Right lobe of liver (tissue), 6 donors: ENCODE data around the gene RGS2. TPM values are rescaled to one million over a fixed set of nuclear protein-coding genes. Genes with fewer than 3 reads are reported as not detected.

Source experiments
- ATAC-seq, 4 donors: fragments of 200-7000 bp; cut with Tn5 transposase; one replicate each; pipeline ENCODE4 v1.9.1; 2020; ENCODE audit warnings: mild to moderate bottlenecking in 4 of 4, moderate library complexity in 4 of 4
- DNase-seq, 3 donors: peaks; one replicate each; pipeline ENCODE4 v3.0.0-alpha.2; 2020
- H3K27ac ChIP-seq, 3 donors: fragments of 200-600 bp; one replicate each; pipeline ENCODE4 v1.8.0; 2022
- H3K27me3 ChIP-seq, 2 donors: fragments of 200-600 bp; one replicate each; pipeline ENCODE4 v1.8.0; 2022
- H3K36me3 ChIP-seq, 4 donors: fragments of 200-600 bp; sonication (generic) in 1 of 4; one replicate each; pipeline versions ENCODE4 v1.5.1 to v1.8.0; 2017 to 2022; ENCODE audit warnings: control low read depth in 1 of 4
- H3K4me1 ChIP-seq, 4 donors: fragments of 200-600 bp; sonication (generic) in 1 of 4; one replicate each; pipeline versions ENCODE4 v1.5.1 to v1.8.0; 2017 to 2022; ENCODE audit warnings: control low read depth in 1 of 4
- H3K4me3 ChIP-seq, 3 donors: fragments of 200-600 bp; one replicate each; pipeline ENCODE4 v1.8.0; 2022
- H3K9me3 ChIP-seq, 4 donors: fragments of 200-600 bp; sonication (generic) in 1 of 4; one replicate each; pipeline versions ENCODE4 v1.5.1 to v1.8.0; 2017 to 2022; ENCODE audit warnings: control low read depth in 1 of 4
- POLR2A ChIP-seq: fragments of 450-650 bp; IDR thresholded peaks from one replicate; pipeline ENCODE4 v1.6.1; 2017; ENCODE audit warnings: antibody characterized with exemption, mild to moderate bottlenecking
- WGBS: methylation state at CpG from one replicate; pipeline ENCODE4 v1.1.6; 2018; ENCODE audit warnings: low coverage, low lambda C conversion rate; ENCODE audit not compliant: insufficient coverage; ENCODE audit errors: missing lambda C conversion rate; 5-methylcytosine and 5-hydroxymethylcytosine counted together
- intact Hi-C, 2 donors: fragments of 100-400 bp; cut with DNase I; formaldehyde crosslinking; loops; one replicate each; pipeline versions ENCODE4 v1.11.2 to v1.14.1; 2022
- total RNA-seq, 6 experiments: library from RNA; depleted of rRNA in 2 of 6; stranded (reverse); fragments of >200 nt in 2 of 6; fragmentation: NEBNext Ultra II Directional in 3 of 6; extraction: Animal tissue kit (Norgen Biotek cat#: 25700) in 3 of 6; gene quantifications; one replicate each; pipeline versions ENCODE4 v1.1.0 to v1.2.4, GENCODE V29; 2016 to 2023
- TF ChIP-seq, protein P1 (sequence below), 4 donors: fragments of 200-600 bp in 3 of 4; fragments of 450-650 bp in 1 of 4; IDR thresholded peaks; one replicate each; pipeline versions ENCODE4 v1.5.1 to v1.8.0; 2016 to 2022; ENCODE audit warnings: antibody characterized with exemption in 4 of 4, mild to moderate bottlenecking in 2 of 4
- donor health status: DM: no; HTN: yes; CAD: no.
- donor health status: DM: no; HTN: no; CAD: no.
- donor health status: DM: no; HTN: no; CAD: no.
- donor health status: DM: no; HTN: yes; CAD: no.
- donor health status: DM: no; HTN: yes; CAD: no.

Gene RGS2
- total RNA-seq, 6 experiments from 2014 or later, result 2.5 to 10.9 (median 5.2) TPM

GRCh38 chr1:192858456-192858855 lies 49.6 kb downstream of the RGS2 start:
- Histone ChIP-seq H3K36me3 (no peaks in the 10 kb centered on the region), H3K4me1 (no peaks in the 10 kb centered on the region), H3K4me3 (no peak overlapping the region), H3K27me3 (no peaks in the 10 kb centered on the region), H3K9me3 (no peaks in the 10 kb centered on the region), H3K27ac (no peak overlapping the region)
- intact Hi-C loops, result no loop called here
- no peak for ATAC-seq
- no peak for DNase-seq
- TF ChIP-seq, protein P1, sequence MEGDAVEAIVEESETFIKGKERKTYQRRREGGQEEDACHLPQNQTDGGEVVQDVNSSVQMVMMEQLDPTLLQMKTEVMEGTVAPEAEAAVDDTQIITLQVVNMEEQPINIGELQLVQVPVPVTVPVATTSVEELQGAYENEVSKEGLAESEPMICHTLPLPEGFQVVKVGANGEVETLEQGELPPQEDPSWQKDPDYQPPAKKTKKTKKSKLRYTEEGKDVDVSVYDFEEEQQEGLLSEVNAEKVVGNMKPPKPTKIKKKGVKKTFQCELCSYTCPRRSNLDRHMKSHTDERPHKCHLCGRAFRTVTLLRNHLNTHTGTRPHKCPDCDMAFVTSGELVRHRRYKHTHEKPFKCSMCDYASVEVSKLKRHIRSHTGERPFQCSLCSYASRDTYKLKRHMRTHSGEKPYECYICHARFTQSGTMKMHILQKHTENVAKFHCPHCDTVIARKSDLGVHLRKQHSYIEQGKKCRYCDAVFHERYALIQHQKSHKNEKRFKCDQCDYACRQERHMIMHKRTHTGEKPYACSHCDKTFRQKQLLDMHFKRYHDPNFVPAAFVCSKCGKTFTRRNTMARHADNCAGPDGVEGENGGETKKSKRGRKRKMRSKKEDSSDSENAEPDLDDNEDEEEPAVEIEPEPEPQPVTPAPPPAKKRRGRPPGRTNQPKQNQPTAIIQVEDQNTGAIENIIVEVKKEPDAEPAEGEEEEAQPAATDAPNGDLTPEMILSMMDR (IDR thresholded peaks at IDR 0.05), result no peak
- TF ChIP-seq POLR2A, result no peak
- 53% methylated on average over 1 of the region's 1 CpG for WGBS

- H3K4me1 ChIP-seq, result no peaks in the 10 kb centered on the region
- ATAC-seq, result no peak
Measured at GRCh38 chr1:192859808-192860207, 51.0 kb downstream of the RGS2 start.

DNA sequence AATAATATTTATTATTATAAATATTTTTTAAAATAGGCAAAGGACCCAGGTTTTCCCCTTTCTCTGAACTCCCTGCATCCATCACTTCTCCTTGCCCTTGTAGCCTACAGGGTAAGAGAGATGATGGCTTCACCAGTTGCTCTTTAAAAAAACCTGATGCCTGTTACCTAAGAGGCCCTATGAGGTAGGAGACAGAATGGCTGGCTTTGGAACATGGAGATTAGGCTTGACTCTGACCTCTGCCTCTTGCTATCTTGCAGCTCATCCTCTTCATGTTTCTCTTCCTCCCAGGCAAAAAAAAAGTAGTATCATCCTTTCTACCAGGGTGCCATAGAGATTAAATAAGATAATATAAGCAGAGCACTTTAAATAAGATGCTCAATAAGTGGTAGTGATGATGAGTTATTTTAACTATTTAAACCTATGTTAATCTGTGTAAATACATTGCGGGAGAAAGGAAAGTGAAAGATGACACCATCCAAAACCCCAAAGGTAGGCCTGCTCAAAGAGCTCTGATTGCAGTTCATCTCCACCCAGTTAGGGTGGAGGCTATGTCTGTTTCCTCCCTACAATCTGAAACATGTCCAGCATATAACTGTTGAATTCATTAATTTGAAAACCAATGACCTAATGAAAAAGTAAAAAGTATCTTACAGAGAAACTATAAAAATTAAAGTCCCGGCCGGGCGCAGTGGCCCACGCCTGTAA lies 51.8 kb downstream of the RGS2 start:
- no peak for DNase-seq
- no peaks in the 10 kb centered on the region for H3K9me3 ChIP-seq
- intact Hi-C loops, result no loop called here
- no peak for TF ChIP-seq POLR2A
- TF ChIP-seq, protein P1 (IDR thresholded peaks at IDR 0.05), result no peak
- no peak overlapping the region for H3K27ac ChIP-seq
- no peaks in the 10 kb centered on the region for H3K27me3 ChIP-seq
- ATAC-seq, result no peak
- no peak overlapping the region for H3K4me3 ChIP-seq
- no peaks in the 10 kb centered on the region for H3K36me3 ChIP-seq
- no peaks in the 10 kb centered on the region for H3K4me1 ChIP-seq
- 76% methylated on average over 5 of the region's 5 CpGs for WGBS

More at GRCh38 chr1:192859808-192860207, 51.0 kb downstream of the RGS2 start:
- H3K4me3 ChIP-seq, result no peak overlapping the region
- TF ChIP-seq POLR2A, result no peak
- H3K27ac ChIP-seq, result no peak overlapping the region
- H3K36me3 ChIP-seq, result no peaks in the 10 kb centered on the region
- H3K9me3 ChIP-seq, result no peaks in the 10 kb centered on the region
- DNase-seq, result no peak
- H3K27me3 ChIP-seq, result no peaks in the 10 kb centered on the region
- intact Hi-C loops, result no loop called here

DNA sequence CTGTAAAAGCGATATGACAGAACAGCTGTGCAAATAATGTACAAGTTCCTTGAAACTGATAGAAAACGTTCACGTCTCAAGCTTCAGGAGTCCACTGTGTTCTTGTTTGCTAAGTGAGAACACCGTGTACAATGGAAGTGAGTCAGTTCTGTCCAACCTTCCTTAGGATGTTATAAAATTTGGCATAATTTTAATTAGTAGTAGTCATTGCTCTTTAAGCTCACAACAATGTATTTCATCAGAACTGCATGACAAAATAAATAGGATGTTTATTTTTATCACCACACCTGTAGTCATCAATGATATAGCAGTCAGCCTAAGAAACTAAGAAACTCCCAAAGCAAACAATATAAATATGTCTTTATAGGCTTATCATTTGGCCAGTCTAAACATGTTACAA lies 53.0 kb downstream of the RGS2 start:
- H3K4me3 ChIP-seq, result no peak overlapping the region
- no peaks in the 10 kb centered on the region for H3K9me3 ChIP-seq
- no peak for ATAC-seq
- H3K4me1 ChIP-seq, result no peaks in the 10 kb centered on the region
- H3K27ac ChIP-seq, result no peak overlapping the region
- no peaks in the 10 kb centered on the region for H3K27me3 ChIP-seq
- 62% methylated on average over 4 of the region's 4 CpGs for WGBS
- intact Hi-C loops, result no loop called here
- DNase-seq, result no peak
- no peak for TF ChIP-seq POLR2A
- TF ChIP-seq, protein P1 (IDR thresholded peaks at IDR 0.05), result no peak
- no peaks in the 10 kb centered on the region for H3K36me3 ChIP-seq

Other genes with a start within 250 kb of the RGS2 start
- 10 to 100 TPM in 3 of 6 experiments, 1 to 10 TPM in 3; 2.6 to 29.8 (median 9.5) TPM for gene RGS1, start 233.3 kb upstream of the RGS2 start, total RNA-seq
- gene RGS13, start 172.9 kb upstream of the RGS2 start, total RNA-seq, result not detected